Astrocyte (in vitro differentiated cells and primary cell): Measurements from ENCODE around the gene ADAM21. TPM values are rescaled to one million over a fixed set of nuclear protein-coding genes. Genes with fewer than 3 reads are reported as not detected.

ENCODE experiments used
- DNase-seq: peaks from one replicate; pipeline ENCODE4 v3.0.0-alpha.2; 2010; ENCODE audit warnings: low read depth
- FAIRE-seq: peaks from 2 replicates; lab custom pipeline; 2011; peaks lifted over from hg19 to GRCh38; lab: Jason Lieb, UNC
- H2AFZ ChIP-seq: 2 replicates; pipeline ENCODE4 v1.6.0; 2012; ENCODE audit warnings: low read depth, low read length, inconsistent platforms
- H3K27ac ChIP-seq: 2 replicates; pipeline ENCODE4 v1.5.1; 2011; ENCODE audit warnings: low read depth, low read length, inconsistent platforms
- H3K27me3 ChIP-seq: 2 replicates; pipeline ENCODE4 v1.6.0; 2011; ENCODE audit warnings: low read length, inconsistent platforms; ENCODE audit not compliant: insufficient read depth
- H3K36me3 ChIP-seq: 2 replicates; pipeline ENCODE4 v1.5.1; 2011; ENCODE audit warnings: low read length, inconsistent platforms; ENCODE audit not compliant: insufficient read depth
- H3K4me1 ChIP-seq: 2 replicates; pipeline ENCODE4 v1.5.1; 2011; ENCODE audit warnings: low read length, inconsistent platforms; ENCODE audit not compliant: insufficient read depth
- H3K4me2 ChIP-seq: 2 replicates; pipeline ENCODE4 v1.6.0; 2012; ENCODE audit warnings: low read length, inconsistent platforms
- H3K4me3 ChIP-seq: 2 replicates; pipeline ENCODE4 v1.5.1; 2011; ENCODE audit warnings: low read depth, mild to moderate bottlenecking, low read length, inconsistent platforms; ENCODE audit not compliant: insufficient read depth
- H3K79me2 ChIP-seq: 2 replicates; pipeline ENCODE4 v1.6.0; 2012; ENCODE audit warnings: mild to moderate bottlenecking, low read length, inconsistent platforms; ENCODE audit not compliant: insufficient read depth
- H3K9ac ChIP-seq: 2 replicates; pipeline ENCODE4 v1.6.0; 2012; ENCODE audit warnings: mild to moderate bottlenecking, low read length, inconsistent platforms
- H3K9me3 ChIP-seq: 2 replicates; pipeline ENCODE4 v1.5.1; 2012; ENCODE audit warnings: low read depth, mild to moderate bottlenecking, low read length, inconsistent platforms; ENCODE audit not compliant: insufficient read depth
- H4K20me1 ChIP-seq: 2 replicates; pipeline ENCODE4 v1.6.0; 2012; ENCODE audit warnings: low read length, inconsistent platforms; ENCODE audit not compliant: insufficient read depth
- H3K27ac Mint-ChIP-seq: one replicate; pipeline ENCODE4 v1.8.0; 2021; ENCODE audit warnings: mild to moderate bottlenecking, mixed read lengths; ENCODE audit not compliant: unreplicated experiment
- H3K27me3 Mint-ChIP-seq: one replicate; pipeline ENCODE4 v1.8.0; 2021; ENCODE audit warnings: low read depth, mixed read lengths; ENCODE audit not compliant: unreplicated experiment
- H3K36me3 Mint-ChIP-seq: one replicate; pipeline ENCODE4 v1.8.0; 2021; ENCODE audit warnings: low read depth, mixed read lengths; ENCODE audit not compliant: unreplicated experiment
- H3K4me1 Mint-ChIP-seq: one replicate; pipeline ENCODE4 v1.8.0; 2021; ENCODE audit warnings: low read depth, mixed read lengths; ENCODE audit not compliant: unreplicated experiment
- H3K4me3 Mint-ChIP-seq: one replicate; pipeline ENCODE4 v1.8.0; 2021; ENCODE audit warnings: mild to moderate bottlenecking, moderate library complexity, mixed read lengths; ENCODE audit not compliant: unreplicated experiment
- H3K9me3 Mint-ChIP-seq: one replicate; pipeline ENCODE4 v1.8.0; 2021; ENCODE audit warnings: mild to moderate bottlenecking, mixed read lengths; ENCODE audit not compliant: unreplicated experiment
- EZH2 ChIP-seq: IDR thresholded peaks from 2 replicates; pipeline ENCODE4 v1.6.1; 2012; ENCODE audit warnings: mild to moderate bottlenecking, low read length, inconsistent platforms; ENCODE audit not compliant: insufficient read depth
- total RNA-seq: library from RNA; stranded (reverse); gene quantifications from 2 replicates; pipeline ENCODE4 v1.2.1, GENCODE V29; 2021
- TF ChIP-seq, protein P1 (sequence below): IDR thresholded peaks from 2 replicates; pipeline ENCODE4 v1.5.1; 2011; ENCODE audit warnings: low read depth, mild to moderate bottlenecking, inconsistent platforms, low read length, moderate library complexity; ENCODE audit not compliant: insufficient read depth

ADAM21 gene
- total RNA-seq, 1 donor from 2014 or later = 1.1 TPM

DNA sequence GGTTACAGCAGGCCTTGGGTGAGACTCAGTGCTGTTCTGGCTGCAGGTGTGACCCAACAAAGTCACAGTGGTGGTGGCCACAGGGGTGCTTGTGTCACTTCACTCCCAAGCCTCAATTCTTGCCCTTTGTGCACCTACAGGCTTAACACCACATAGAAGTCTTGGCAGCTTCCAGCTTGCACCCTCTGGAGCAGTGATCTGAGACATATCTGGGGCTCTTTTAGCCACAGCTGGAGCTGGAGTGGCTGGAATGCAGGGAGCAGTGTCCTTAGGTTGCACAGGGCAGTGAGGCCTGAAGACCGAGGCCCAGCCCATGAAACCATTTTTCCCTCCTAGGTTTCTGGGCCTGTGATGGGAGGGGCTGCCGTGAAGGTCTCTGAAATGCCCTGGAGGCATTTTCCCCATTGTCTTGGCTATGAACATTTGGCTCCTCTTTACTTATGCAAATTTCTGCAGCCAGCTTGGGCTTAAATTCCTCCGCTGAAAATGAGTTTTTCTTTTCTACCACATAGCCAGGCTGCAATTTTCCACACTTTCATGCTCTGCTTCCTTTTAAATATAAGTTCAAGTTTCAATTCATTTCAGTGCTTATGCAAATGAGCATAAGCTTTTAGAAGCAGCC lies 37.7 kb downstream of the ADAM21 start:
- FAIRE-seq (no peak), DNase-seq (no peak)
- H3K4me1 Mint-ChIP-seq = no peaks in the 10 kb centered on the region
- peaks cover 34% of the 10 kb centered on the region for H3K9me3 Mint-ChIP-seq
- no peak overlapping the region for H3K9ac ChIP-seq
- H4K20me1 ChIP-seq = no peaks in the 10 kb centered on the region
- H3K36me3 ChIP-seq = no peaks in the 10 kb centered on the region
- no peak overlapping the region for H3K27ac ChIP-seq
- no peak overlapping the region for H3K27ac Mint-ChIP-seq
- H3K9me3 ChIP-seq = peaks cover 9% of the 10 kb centered on the region
- no peak overlapping the region for H2AFZ ChIP-seq
- H3K27me3 Mint-ChIP-seq = no peaks in the 10 kb centered on the region
- no peak overlapping the region for H3K4me3 Mint-ChIP-seq
- H3K4me2 ChIP-seq = no peak overlapping the region
- TF ChIP-seq, protein P1, sequence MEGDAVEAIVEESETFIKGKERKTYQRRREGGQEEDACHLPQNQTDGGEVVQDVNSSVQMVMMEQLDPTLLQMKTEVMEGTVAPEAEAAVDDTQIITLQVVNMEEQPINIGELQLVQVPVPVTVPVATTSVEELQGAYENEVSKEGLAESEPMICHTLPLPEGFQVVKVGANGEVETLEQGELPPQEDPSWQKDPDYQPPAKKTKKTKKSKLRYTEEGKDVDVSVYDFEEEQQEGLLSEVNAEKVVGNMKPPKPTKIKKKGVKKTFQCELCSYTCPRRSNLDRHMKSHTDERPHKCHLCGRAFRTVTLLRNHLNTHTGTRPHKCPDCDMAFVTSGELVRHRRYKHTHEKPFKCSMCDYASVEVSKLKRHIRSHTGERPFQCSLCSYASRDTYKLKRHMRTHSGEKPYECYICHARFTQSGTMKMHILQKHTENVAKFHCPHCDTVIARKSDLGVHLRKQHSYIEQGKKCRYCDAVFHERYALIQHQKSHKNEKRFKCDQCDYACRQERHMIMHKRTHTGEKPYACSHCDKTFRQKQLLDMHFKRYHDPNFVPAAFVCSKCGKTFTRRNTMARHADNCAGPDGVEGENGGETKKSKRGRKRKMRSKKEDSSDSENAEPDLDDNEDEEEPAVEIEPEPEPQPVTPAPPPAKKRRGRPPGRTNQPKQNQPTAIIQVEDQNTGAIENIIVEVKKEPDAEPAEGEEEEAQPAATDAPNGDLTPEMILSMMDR = no peak
- no peak for TF ChIP-seq EZH2
- H3K36me3 Mint-ChIP-seq = peaks cover 34% of the 10 kb centered on the region
- no peak overlapping the region for H3K4me3 ChIP-seq
- H3K4me1 ChIP-seq = no peaks in the 10 kb centered on the region
- H3K79me2 ChIP-seq = no peaks in the 10 kb centered on the region
- H3K27me3 ChIP-seq = no peaks in the 10 kb centered on the region

DNA sequence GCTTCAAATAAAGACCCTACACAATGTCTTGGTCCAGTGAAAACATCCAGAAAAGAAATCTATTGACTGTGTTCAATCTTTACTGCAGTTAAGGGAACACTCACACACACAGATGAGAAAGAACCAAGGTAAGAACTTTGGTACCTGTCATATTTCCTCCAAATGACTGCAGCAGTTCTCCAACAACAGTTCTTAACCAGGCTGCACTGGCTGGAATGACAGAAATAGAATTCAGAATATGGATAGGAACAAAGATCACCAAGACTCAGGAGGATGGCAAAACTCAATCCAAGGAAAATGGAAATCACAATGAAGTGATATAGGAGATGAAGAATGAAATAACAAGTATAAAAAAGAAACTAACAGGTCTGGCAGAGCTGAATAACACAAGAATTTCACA lies 46.2 kb downstream of the ADAM21 start:
- no peak overlapping the region for H3K27ac ChIP-seq
- H3K27ac Mint-ChIP-seq = no peak overlapping the region
- no peak for TF ChIP-seq EZH2
- TF ChIP-seq, protein P1 = no peak
- H3K4me1 Mint-ChIP-seq = no peaks in the 10 kb centered on the region
- H3K4me3 Mint-ChIP-seq = no peak overlapping the region
- FAIRE-seq (no peak), DNase-seq (no peak)
- no peaks in the 10 kb centered on the region for H3K27me3 Mint-ChIP-seq
- no peaks in the 10 kb centered on the region for H3K79me2 ChIP-seq
- no peak overlapping the region for H3K4me3 ChIP-seq
- H3K4me2 ChIP-seq = no peak overlapping the region
- no peaks in the 10 kb centered on the region for H3K36me3 ChIP-seq
- no peak overlapping the region for H2AFZ ChIP-seq
- no peaks in the 10 kb centered on the region for H3K27me3 ChIP-seq
- no peaks in the 10 kb centered on the region for H4K20me1 ChIP-seq
- no peaks in the 10 kb centered on the region for H3K4me1 ChIP-seq
- peaks cover 5% of the 10 kb centered on the region for H3K9me3 ChIP-seq
- peaks cover 27% of the 10 kb centered on the region for H3K9me3 Mint-ChIP-seq
- no peak overlapping the region for H3K9ac ChIP-seq
- peaks cover 20% of the 10 kb centered on the region for H3K36me3 Mint-ChIP-seq

Other genes starting within 250 kb of the ADAM21 start
- 65.8 TPM in 2 replicates for gene COX16, start 92.5 kb upstream of the ADAM21 start, total RNA-seq
- 31.7 and 35.7 TPM in 2 replicates for gene SYNJ2BP, start 35.1 kb upstream of the ADAM21 start, total RNA-seq
- 0.95 and 1.3 TPM in 2 replicates for gene ADAM20, start 82.8 kb downstream of the ADAM21 start, total RNA-seq
- 43.4 and 43.5 TPM in 2 replicates for gene MED6, start 148.5 kb downstream of the ADAM21 start, total RNA-seq
- 6.9 and 8.4 TPM in 2 replicates for gene TTC9, start 189.7 kb downstream of the ADAM21 start, total RNA-seq